NK-92 (cell line): Measurements from ENCODE around the gene SARM1.
"Not testable (repeated sequence)": the region's sequence is repeated elsewhere in the genome, so short reads cannot be mapped to it uniquely, and the experiment has no call there.

Source experiments
- DNase-seq: peaks from one replicate; lab custom pipeline; 2025; ENCODE audit not compliant: unreplicated experiment; lab: John Stamatoyannopoulos, UW

The SARM1 gene

DNA sequence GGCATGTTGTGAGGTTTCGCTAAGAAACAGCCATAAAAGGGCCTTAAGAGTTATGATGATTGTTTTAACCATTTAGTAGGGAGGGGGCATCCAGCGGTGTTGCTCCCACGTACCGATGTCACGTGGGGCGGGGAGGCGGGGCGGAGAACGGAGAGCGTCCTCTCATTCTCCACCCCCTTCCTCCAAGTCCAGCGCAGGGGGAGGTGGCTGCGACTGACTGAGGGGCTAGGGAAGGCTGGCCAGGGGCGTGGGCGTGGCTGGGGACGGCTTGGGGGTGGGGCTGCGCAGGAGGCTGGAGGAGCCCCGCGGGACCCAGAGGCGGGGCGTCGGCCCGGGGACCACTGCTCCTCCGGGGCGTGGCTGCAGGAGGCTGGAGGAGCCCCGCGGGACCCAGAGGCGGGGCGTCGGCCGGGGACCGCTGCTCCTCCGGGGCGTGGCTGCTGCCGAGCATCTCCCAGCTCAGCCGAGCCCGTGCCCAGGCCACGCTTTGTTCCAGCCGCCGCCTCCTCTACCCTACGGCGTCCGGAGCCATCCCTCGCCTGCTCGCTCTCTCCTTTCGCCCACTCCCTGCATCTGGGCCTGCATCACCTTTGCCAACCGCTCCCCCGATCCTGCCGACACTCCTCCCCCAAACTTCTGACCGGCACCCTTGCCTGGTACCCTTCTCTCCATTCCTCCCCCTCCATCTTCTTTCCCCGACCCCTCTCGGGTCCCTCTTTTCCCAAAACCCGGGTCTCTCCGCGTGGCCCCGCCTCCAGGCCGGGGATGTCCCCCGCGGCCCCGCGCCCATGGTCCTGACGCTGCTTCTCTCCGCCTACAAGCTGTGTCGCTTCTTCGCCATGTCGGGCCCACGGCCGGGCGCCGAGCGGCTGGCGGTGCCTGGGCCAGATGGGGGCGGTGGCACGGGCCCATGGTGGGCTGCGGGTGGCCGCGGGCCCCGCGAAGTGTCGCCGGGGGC, at the start of gene SARM1:
Gene SARM1 (plus strand): TSS at position 450 of the 958 bp plus-strand sequence. CDS start 339 bp downstream, at position 789.
- DNase-seq = no peak

GRCh38 chr17:28324267-28324745, 47.2 kb upstream of the SARM1 start:
- no peak for DNase-seq

- DNase-seq = no peak
Observed at GRCh38 chr17:28324781-28325180, 46.7 kb upstream of the SARM1 start.

GRCh38 chr17:28325211-28325610, 46.3 kb upstream of the SARM1 start:
- DNase-seq = no peak

DNA sequence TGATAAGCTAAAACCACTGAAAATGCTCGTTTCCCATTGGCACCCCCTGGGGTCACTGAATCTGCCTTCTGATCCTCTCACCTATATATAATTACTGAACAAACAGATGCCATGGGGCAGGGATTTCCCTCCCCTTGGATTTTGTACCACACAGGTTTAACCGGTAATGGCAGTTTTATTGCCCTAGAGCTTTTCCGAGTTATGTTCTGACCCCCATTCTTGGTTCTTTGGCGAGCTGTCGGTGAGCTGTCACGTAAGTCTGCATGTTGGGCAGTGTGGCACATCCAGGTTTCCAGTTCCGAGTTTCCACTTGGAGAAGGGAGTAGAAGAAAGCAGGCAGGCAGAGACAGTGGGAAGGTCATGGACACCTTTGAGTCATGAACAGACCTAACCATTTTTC, 45.4 kb upstream of the SARM1 start:
- no peak for DNase-seq

- no peak for DNase-seq
Observed at GRCh38 chr17:28327031-28327607, 44.4 kb upstream of the SARM1 start.

DNA sequence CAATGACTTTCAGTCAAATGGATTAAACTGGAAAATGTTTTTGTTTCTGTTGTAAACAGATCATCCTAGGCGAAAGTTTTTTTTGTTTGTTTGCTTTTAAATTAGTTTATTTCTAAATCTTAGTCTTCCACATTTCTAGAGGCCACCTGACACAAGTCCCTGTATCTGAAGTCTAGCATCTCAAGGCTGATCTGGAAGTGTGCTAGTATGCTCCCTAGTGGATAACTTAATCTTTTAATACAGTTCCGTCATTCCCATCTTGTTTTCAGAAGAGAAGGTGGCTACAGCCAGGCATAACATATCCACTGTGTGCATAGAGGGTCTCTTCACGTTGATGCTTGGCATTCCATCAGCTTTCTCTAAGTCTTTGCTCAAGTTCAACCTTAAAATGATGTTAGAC, 43.8 kb upstream of the SARM1 start:
- DNase-seq = no peak

DNA sequence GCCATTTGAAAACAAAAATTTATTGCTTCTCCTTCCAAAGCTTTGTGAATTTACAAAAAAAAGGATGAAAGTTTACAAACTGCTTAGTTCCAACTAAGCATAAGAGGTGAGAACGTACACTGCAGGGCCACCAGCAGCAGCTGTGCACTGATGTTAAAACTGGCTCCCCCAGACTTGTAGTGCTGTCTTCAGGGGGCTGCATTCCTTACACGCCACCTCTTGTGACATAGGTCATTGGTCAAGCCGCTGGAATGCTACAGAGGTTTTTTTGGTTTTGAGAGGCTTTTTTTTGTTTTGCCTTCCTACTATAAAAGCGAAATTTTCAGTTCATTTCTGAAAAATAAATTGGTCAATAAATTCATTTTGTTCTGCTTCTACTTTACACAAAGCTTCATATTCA, 43.2 kb upstream of the SARM1 start:
- DNase-seq = no peak

GRCh38 chr17:28330671-28331070, 40.8 kb upstream of the SARM1 start:
- DNase-seq = no peak

DNA sequence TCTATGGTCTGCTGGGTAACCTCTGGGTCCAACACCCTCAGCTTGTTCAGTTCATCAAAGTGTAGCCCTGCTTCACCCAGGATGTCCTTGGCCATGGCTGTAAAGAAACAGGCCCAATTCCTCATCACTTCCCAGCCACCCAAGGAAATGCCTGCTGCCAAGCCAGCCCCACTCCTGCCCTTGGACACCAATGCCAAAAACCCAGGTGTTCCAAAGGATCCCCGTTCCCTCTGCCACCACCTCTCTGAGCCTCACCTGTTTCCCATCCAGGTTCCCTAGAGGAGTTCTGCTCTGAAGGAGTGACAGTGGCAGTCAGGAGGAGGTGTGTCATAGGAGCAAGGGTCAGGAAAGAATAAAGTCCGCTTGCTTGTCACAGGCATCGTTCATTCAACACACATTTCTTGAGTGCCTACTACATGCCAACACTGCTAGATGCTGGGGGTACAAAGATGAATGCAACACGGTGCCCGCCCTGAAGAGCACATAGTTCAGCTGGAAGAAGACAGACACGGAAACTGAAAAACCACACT, 39.5 kb upstream of the SARM1 start:
- DNase-seq = no peak

DNA sequence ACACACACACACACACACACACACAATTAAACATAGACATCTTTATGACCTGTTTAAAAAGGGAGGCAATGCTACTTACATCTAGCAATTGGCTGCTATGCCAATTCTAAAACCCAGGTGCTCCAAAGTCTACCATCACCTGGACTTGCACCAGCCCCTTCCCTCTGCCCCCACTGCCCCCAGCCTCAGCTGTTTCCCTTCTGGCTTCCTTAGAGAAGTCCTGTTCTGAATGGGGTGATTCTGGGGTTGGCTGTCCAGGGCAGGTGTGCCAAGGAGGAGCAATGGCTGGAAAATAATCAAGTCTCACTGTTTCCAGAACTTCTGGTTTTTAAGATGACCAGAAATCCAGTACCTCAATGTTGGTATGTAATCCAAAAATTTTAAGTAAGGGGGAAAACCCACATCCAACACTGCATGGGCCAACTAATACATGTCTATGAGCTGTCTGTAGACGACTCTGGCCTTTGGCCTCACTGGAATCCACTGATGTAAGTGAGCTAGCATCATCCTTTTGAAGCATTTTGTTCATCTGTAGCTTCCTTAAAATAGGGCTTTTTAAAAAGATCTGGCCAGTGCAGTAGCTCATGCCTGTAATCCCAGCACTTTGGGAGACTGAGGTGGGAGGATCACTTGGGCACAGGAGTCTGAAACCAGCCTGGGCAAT, 38.3 kb upstream of the SARM1 start:
- DNase-seq = no peak

GRCh38 chr17:28334171-28334570, 37.3 kb upstream of the SARM1 start:
- no peak for DNase-seq

GRCh38 chr17:28334666-28335200, 36.8 kb upstream of the SARM1 start:
- DNase-seq = no peak

GRCh38 chr17:28335201-28335958, 36.1 kb upstream of the SARM1 start, which contains the start of the genes IFT20 and TNFAIP1:
IFT20 (minus strand) TSS chr17:28335472; CDS start chr17:28331985, 3,487 bp downstream.
TNFAIP1 (plus strand) TSS chr17:28335761; CDS start chr17:28339522, 3,761 bp downstream.
- DNase-seq = peak; percentile 80

DNA sequence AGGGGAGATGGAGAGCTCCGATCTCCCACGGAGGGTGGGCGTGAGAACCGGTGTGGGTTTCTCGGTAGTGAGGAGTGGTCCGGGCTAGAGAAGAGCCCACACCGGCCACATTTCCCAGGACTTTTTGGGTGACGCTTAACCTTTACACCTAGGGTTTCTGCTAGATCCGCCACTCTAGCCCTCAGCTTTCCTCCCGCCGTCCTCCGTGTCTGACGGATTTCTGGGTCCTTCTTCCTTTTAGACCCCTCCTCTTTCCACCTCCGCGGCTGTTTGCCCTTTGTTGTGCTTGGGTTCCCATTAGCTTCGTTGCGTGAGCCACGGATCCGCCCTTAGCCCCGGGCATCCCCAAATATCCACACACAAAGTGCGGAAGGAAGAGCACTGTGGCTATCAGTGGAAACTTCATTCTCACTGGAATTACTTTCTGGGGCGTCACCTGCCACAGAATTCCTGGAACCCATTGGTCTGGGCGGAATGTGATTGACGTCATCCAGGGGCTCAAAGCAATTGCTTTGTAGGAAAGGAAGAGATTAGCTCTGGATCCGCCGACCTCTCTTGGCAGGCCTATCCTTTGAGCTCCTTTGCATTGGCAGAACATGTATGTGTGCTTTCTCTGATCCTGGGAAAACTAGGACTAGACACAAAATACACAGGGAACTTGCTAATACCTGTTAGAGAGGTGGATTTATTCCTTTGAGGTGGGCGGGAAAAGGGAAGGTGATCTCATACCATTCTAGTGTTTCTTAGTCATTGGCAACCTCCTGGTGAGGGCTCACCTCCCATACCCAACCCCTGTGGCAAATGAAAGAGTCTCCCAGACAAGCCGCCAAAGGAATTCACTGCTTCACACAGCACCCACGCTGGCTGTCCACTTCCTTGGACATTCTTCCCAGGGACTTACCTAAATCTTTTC, 35.3 kb upstream of the SARM1 start:
- no peak for DNase-seq

DNA sequence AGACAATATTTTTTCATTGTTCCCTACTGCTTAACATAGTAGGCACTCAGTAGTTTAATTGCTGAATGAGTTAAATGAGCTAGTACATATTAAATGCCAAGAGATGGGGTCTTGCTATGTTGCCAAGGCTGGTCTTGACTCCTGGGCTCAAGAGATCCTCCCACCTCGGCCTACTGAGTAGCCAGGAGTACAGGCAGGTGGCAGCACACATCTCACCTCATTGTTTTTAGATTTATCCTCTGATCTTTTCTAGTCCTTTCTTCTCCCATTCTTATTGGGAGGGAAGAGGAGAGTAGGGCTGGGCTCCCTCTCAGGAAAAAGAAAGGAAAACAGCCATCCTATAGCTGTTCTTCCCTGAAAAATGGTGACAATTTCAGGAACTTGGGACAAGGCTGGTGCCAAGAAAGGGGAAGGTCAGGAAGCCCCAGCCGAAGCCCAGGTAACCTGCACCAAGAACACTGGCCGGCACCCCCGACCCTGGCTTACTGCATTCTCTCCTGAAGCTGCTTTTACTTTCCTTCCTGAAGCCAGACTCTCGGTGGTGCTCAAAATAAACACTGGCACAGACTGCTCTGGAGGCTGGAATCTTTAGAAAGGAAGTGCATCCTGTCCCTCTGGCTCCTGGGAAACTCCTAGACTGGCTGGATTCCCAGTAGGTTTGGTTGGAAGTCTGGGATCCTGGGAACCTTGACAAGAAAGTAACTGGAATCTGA, 33.3 kb upstream of the SARM1 start:
- DNase-seq = no peak

GRCh38 chr17:28338769-28339212, 32.7 kb upstream of the SARM1 start:
- not testable (repeated sequence) for DNase-seq

- no peak for DNase-seq
Observed at GRCh38 chr17:28339431-28339830, 32.1 kb upstream of the SARM1 start.
